Lower lobe of right lung (tissue), 2 donors: ENCODE data around the gene TTC39C. TPM values are rescaled to one million over a fixed set of nuclear protein-coding genes. Genes with fewer than 3 reads are reported as not detected.

Source experiments
- ATAC-seq, 2 donors: fragments of 200-7000 bp; cut with Tn5 transposase; one replicate each; pipeline ENCODE4 v1.9.1; 2020 to 2022; ENCODE audit warnings: mild to moderate bottlenecking in 2 of 2, moderate library complexity in 2 of 2
- DNase-seq: peaks from one replicate; pipeline ENCODE4 v3.0.0-alpha.2; 2020
- H3K27ac ChIP-seq: fragments of 200-600 bp; one replicate; pipeline ENCODE4 v1.8.0; 2022
- H3K27me3 ChIP-seq: fragments of 200-600 bp; one replicate; pipeline ENCODE4 v1.8.0; 2022; ENCODE audit warnings: low read depth
- H3K36me3 ChIP-seq: fragments of 200-600 bp; one replicate; pipeline ENCODE4 v1.8.0; 2022; ENCODE audit warnings: mild to moderate bottlenecking
- H3K4me1 ChIP-seq: fragments of 200-600 bp; one replicate; pipeline ENCODE4 v1.8.0; 2022
- H3K4me3 ChIP-seq: fragments of 200-600 bp; one replicate; pipeline ENCODE4 v1.8.0; 2022; ENCODE audit warnings: mild to moderate bottlenecking
- H3K9me3 ChIP-seq: fragments of 200-600 bp; one replicate; pipeline ENCODE4 v1.8.0; 2022
- CTCF ChIP-seq: fragments of 200-600 bp; IDR thresholded peaks from one replicate; pipeline ENCODE4 v1.8.0; 2022; ENCODE audit warnings: antibody characterized with exemption, mild to moderate bottlenecking
- intact Hi-C: fragments of 100-400 bp; cut with DNase I; formaldehyde crosslinking; loops from one replicate; pipeline ENCODE4 v1.11.0; 2022
- total RNA-seq: library from RNA; stranded (reverse); fragmentation: NEBNext Ultra II Directional; extraction: Animal tissue kit (Norgen Biotek cat#: 25700); gene quantifications from one replicate; pipeline ENCODE4 v1.2.1, GENCODE V29; 2021
- donor health status: DM: no; HTN: yes; CAD: no; lungs with severe emphysema.

TTC39C gene
- total RNA-seq, 1 donor from 2014 or later, result 14.6 TPM

GRCh38 chr18:24041691-24042090 is 27.1 kb downstream of the TTC39C start:
- H3K27me3 ChIP-seq, result no peaks in the 10 kb centered on the region
- TF ChIP-seq CTCF, result no peak
- ATAC-seq (no peak), DNase-seq (no peak)
- no peak overlapping the region for H3K27ac ChIP-seq
- intact Hi-C loops, result no loop called here
- no peaks in the 10 kb centered on the region for H3K9me3 ChIP-seq
- H3K4me3 ChIP-seq, result no peak overlapping the region
- no peaks in the 10 kb centered on the region for H3K36me3 ChIP-seq
- peaks cover 10% of the 10 kb centered on the region for H3K4me1 ChIP-seq

GRCh38 chr18:24043403-24043802 is 28.8 kb downstream of the TTC39C start:
- H3K9me3 ChIP-seq, result no peaks in the 10 kb centered on the region
- DNase-seq (no peak), ATAC-seq (no peak)

GRCh38 chr18:24048261-24048660 is 33.7 kb downstream of the TTC39C start:
- H3K4me3 ChIP-seq, result no peak overlapping the region
- H3K36me3 ChIP-seq, result no peaks in the 10 kb centered on the region
- ATAC-seq (no peak), DNase-seq (no peak)
- no peak for TF ChIP-seq CTCF
- H3K27ac ChIP-seq, result no peak overlapping the region
- H3K4me1 ChIP-seq, result peaks cover 9% of the 10 kb centered on the region
- intact Hi-C loops, result no loop called here
- no peaks in the 10 kb centered on the region for H3K27me3 ChIP-seq
- H3K9me3 ChIP-seq, result no peaks in the 10 kb centered on the region

More at GRCh38 chr18:24043403-24043802, 28.8 kb downstream of the TTC39C start:
- peaks cover 10% of the 10 kb centered on the region for H3K4me1 ChIP-seq
- no peaks in the 10 kb centered on the region for H3K36me3 ChIP-seq
- no peaks in the 10 kb centered on the region for H3K27me3 ChIP-seq
- intact Hi-C loops, result no loop called here
- TF ChIP-seq CTCF, result no peak
- no peak overlapping the region for H3K4me3 ChIP-seq
- H3K27ac ChIP-seq, result no peak overlapping the region

GRCh38 chr18:24049142-24049541 is 34.6 kb downstream of the TTC39C start:
- peaks cover 9% of the 10 kb centered on the region for H3K4me1 ChIP-seq
- intact Hi-C loops, result no loop called here
- no peak overlapping the region for H3K27ac ChIP-seq
- DNase-seq (no peak), ATAC-seq (no peak)
- TF ChIP-seq CTCF, result no peak
- H3K4me3 ChIP-seq, result no peak overlapping the region
- H3K36me3 ChIP-seq, result no peaks in the 10 kb centered on the region
- H3K9me3 ChIP-seq, result no peaks in the 10 kb centered on the region
- H3K27me3 ChIP-seq, result no peaks in the 10 kb centered on the region

GRCh38 chr18:24051031-24051947 is 36.7 kb downstream of the TTC39C start:
- intact Hi-C loops, result no loop called here
- DNase-seq (no peak), ATAC-seq (peak in 1 of 2 donors; percentile 45)
- TF ChIP-seq CTCF, result no peak
- Histone ChIP-seq H3K36me3 (no peaks in the 10 kb centered on the region), H3K4me3 (no peak overlapping the region), H3K27ac (no peak overlapping the region), H3K4me1 (peaks cover 17% of the 10 kb centered on the region), H3K9me3 (no peaks in the 10 kb centered on the region), H3K27me3 (no peaks in the 10 kb centered on the region)
